GM18907 (cell line): Measurements from ENCODE around the gene LIMCH1.

Experiments
- ATAC-seq: cut with Tn5 transposase; IDR thresholded peaks from one replicate; pipeline ENCODE4 v1.9.1; 2021; ENCODE audit warnings: mild to moderate bottlenecking, moderate library complexity; ENCODE audit not compliant: unreplicated experiment

LIMCH1 gene

GRCh38 chr4:41559940-41560516, 22.1 kb downstream of the LIMCH1 start:
- no peak for ATAC-seq

DNA sequence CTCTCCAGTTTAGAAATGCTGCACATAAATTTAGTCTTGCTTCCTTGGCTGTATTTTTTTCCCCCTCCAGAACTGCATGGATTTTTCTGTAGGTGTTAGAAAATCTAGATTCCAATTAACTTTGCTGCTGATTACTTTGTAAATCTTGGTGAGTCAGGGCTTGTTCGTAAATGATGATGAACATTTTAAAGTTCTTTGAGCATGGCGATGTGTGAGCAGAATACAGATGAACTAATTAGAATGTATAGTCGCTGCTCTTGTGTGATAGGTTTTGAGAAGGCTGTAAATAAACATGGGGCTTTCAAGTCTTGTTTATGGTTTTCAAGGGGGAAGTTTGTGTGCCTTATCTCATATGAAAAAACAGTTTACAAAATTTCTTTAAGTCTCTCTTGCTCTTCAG, 23.3 kb downstream of the LIMCH1 start:
- ATAC-seq, result no peak

GRCh38 chr4:41567186-41567585, 29.2 kb downstream of the LIMCH1 start:
- no peak for ATAC-seq

- ATAC-seq, result no peak
Observed at GRCh38 chr4:41568363-41568762, 30.4 kb downstream of the LIMCH1 start.

DNA sequence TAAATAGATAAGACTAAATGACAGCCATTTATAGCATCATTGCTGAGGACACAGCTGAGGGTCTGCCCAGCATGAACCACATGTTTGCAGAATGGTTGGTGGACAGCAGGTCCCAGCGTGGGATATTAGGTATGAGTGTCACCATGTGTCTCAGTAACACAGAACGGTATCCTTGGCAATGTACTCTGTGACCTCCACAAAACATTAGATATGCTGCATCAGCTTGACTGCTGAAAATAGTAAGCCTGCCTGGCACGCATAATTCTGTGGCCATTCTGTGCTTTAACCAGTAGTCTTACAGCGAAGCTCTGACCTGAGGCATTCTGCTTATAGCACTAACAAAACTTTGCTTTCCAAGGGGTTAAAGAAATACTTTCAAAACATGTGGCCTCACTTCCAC, 32.0 kb downstream of the LIMCH1 start:
- no peak for ATAC-seq

DNA sequence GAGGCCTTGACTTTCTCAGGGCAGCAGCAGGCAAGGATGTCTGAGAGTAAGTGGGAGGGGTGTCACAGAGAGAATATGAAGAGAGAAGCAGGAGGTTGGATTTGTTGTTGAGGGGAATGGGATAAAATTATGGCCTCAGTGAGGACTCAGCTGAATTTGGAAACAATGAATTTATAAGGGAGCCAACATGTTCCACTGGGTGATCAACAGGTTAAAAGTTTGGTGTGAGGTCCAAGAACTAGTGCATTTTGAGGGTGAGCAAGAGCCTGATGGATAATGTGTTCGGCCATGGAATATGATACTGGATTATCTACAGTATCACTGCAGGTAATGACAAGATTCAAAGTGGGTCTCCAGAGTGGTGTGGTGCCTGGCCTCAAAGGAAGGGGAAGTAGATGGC, 33.5 kb downstream of the LIMCH1 start:
- ATAC-seq, result no peak

GRCh38 chr4:41572516-41572915, 34.6 kb downstream of the LIMCH1 start:
- ATAC-seq, result no peak

DNA sequence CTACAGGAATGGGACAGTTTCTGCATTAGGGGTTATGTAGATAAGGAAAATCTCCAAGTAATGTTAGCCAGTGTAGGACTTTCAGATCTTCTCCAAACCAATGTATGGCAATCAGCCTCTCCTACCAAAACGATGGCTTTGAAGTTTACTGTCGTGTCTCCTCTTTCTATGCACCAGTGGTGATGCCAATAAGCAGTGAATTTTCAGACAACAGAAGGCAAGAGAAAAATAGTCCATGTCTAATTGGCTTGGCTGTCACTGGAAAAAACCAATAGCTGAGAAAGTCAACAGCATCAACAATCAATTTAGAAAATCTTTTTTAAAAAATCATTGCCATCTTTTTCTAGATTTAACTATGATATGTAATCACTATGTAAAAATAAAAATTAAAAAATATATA, 35.0 kb downstream of the LIMCH1 start:
- ATAC-seq, result no peak

- no peak for ATAC-seq
Observed at GRCh38 chr4:41573502-41574001, 35.6 kb downstream of the LIMCH1 start.

DNA sequence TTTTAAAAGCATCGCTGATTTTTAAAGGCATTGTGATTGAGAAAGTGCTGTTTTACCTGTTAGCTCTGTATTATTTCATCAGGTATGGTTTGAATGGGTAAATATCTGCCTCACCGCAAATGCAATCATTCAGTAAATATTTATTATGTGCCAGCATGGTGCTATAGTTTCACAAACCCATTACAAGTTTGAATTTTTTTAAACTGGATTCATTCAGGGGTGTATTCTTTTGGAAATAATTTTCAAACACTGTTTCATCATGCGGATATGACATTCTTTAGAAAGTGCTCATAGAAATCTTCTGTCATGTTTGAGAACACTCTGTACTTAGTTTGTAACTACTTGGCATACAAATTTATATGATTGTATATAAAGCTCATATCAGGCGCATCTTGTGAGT, 37.2 kb downstream of the LIMCH1 start:
- no peak for ATAC-seq

- ATAC-seq, result no peak
Observed at GRCh38 chr4:41575665-41576064, 37.7 kb downstream of the LIMCH1 start.

GRCh38 chr4:41579043-41579442, 41.1 kb downstream of the LIMCH1 start:
- no peak for ATAC-seq

DNA sequence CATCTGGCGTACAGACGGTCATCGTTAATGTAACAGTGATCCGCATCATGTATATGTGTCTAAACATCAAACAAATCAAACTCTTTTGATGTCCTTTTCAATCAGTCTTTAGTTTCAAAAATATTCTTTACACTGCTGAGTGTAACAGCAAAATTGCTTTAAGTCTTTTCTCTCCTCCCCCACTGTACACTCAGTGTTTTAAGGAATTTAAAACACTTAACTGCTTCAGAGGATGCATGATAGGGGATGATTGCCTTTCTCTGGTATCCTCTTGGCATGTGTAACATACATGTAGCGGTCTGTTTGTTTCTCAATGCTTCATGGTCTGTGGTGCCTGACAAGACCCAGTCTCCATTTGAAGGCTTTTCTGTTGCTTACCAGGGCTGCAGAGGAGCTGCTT, 41.6 kb downstream of the LIMCH1 start:
- no peak for ATAC-seq

GRCh38 chr4:41580007-41580406, 42.0 kb downstream of the LIMCH1 start:
- ATAC-seq, result no peak

GRCh38 chr4:41586675-41587225, 48.8 kb downstream of the LIMCH1 start:
- ATAC-seq, result no peak

GRCh38 chr4:41587286-41587685, 49.3 kb downstream of the LIMCH1 start:
- no peak for ATAC-seq

GRCh38 chr4:41590591-41590990, 52.6 kb downstream of the LIMCH1 start:
- no peak for ATAC-seq

DNA sequence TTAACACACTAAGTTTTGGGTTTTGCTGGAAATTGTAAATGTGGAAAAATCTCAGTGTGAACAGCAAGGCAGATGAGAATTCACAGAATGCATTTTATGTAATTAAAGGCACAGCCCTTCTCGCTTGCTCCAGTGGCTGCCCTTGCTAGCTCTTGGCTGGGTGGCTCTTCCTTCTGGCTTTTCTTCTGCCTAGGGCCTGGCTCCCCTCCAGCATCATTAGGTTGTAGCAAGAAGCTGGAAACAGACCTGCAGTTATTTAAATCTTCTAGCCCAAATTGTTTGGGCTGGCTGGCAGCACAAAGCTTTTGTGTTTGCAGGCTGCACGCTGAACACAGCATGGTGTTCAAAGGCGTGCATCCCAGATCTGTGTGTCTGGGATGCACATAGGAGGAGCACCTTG, 56.5 kb downstream of the LIMCH1 start:
- ATAC-seq, result no peak

DNA sequence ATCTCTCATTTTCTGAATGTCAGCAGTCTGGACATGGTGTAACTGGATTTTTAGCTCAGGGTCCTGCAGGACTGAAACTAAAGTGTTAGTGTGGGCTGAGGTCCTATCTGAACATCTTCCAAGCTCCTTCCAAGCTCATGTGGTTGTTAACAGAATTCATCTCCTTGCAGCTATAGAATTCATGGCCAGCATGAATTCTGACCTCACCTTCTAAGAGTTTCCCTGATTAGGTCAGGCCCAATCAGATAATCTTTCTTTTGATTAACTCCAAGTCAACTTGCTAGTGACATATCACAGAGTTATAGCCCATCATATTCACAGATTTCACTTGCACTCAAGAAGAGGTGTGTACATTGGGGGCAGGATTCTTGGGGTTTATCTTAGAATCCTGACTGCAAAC, 59.5 kb downstream of the LIMCH1 start:
- ATAC-seq, result no peak

GRCh38 chr4:41598580-41598979, 60.6 kb downstream of the LIMCH1 start:
- no peak for ATAC-seq

- no peak for ATAC-seq
Observed at GRCh38 chr4:41599192-41599786, 61.3 kb downstream of the LIMCH1 start.

GRCh38 chr4:41600243-41600912, 62.4 kb downstream of the LIMCH1 start:
- ATAC-seq, result no peak
